Activated T-helper 17 cell treated with anti-CD3 and anti-CD28 coated beads, Interleukin-2, amount 50 U/mL, for 72 hours (primary cell): ENCODE measurements around the gene RSAD1. TPM values are rescaled to one million over a fixed set of nuclear protein-coding genes. Genes with fewer than 3 reads are reported as not detected.

ENCODE experiments used
- ATAC-seq: fragments of 150-1000 bp; cut with Tn5 transposase; replicated peaks from 2 replicates; pipeline ENCODE4 v1.10.0; 2021; ENCODE audit warnings: mild to moderate bottlenecking, moderate library complexity
- H3K27ac Mint-ChIP-seq: one replicate; pipeline ENCODE4 v1.8.0; 2022; ENCODE audit warnings: mixed read lengths
- H3K27me3 Mint-ChIP-seq: one replicate; pipeline ENCODE4 v1.8.0; 2022; ENCODE audit warnings: mixed read lengths
- H3K36me3 Mint-ChIP-seq: one replicate; pipeline ENCODE4 v1.8.0; 2022; ENCODE audit warnings: low read depth, mild to moderate bottlenecking, mixed read lengths
- H3K4me1 Mint-ChIP-seq: one replicate; pipeline ENCODE4 v1.8.0; 2022; ENCODE audit warnings: mixed read lengths
- H3K4me3 Mint-ChIP-seq: one replicate; pipeline ENCODE4 v1.8.0; 2022; ENCODE audit warnings: mild to moderate bottlenecking, mixed read lengths
- H3K9me3 Mint-ChIP-seq: one replicate; pipeline ENCODE4 v1.8.0; 2022; ENCODE audit warnings: mixed read lengths
- total RNA-seq, 2 donors: library from RNA; stranded (reverse); gene quantifications; one replicate each; pipeline ENCODE4 v1.2.3, GENCODE V29; 2022

Gene RSAD1
- total RNA-seq, 2 donors from 2014 or later: 21.3 to 29.5 TPM

GRCh38 chr17:50505591-50506130 is 27.0 kb downstream of the RSAD1 start:
- Mint-ChIP-seq H3K4me3 (no peak overlapping the region), H3K36me3 (no peaks in the 10 kb centered on the region), H3K9me3 (no peaks in the 10 kb centered on the region), H3K4me1 (no peaks in the 10 kb centered on the region), H3K27me3 (no peaks in the 10 kb centered on the region), H3K27ac (no peak overlapping the region)
- no peak for ATAC-seq

- ATAC-seq: no peak
- no peak overlapping the region for H3K4me3 Mint-ChIP-seq
- peaks cover 5% of the 10 kb centered on the region for H3K4me1 Mint-ChIP-seq
Observed at GRCh38 chr17:50506298-50506697, 27.6 kb downstream of the RSAD1 start.

GRCh38 chr17:50507871-50508572 is 29.4 kb downstream of the RSAD1 start, which contains the start of gene MYCBPAP:
Gene MYCBPAP (plus strand): TSS chr17:50508439. CDS start chr17:50508675, 236 bp downstream.
- Mint-ChIP-seq H3K27ac (peak within 1 kb of the TSS; percentile 84), H3K27me3 (no peaks in the 10 kb centered on the region), H3K4me3 (peak within 1 kb of the TSS; percentile 83), H3K9me3 (no peaks in the 10 kb centered on the region), H3K4me1 (peaks cover 12% of the 10 kb centered on the region), H3K36me3 (no peaks in the 10 kb centered on the region)
- peak; percentile 45 for ATAC-seq

More at GRCh38 chr17:50506298-50506697, 27.6 kb downstream of the RSAD1 start:
- no peak overlapping the region for H3K27ac Mint-ChIP-seq
- no peaks in the 10 kb centered on the region for H3K27me3 Mint-ChIP-seq
- no peaks in the 10 kb centered on the region for H3K36me3 Mint-ChIP-seq
- no peaks in the 10 kb centered on the region for H3K9me3 Mint-ChIP-seq

GRCh38 chr17:50508573-50509460 is 30.2 kb downstream of the RSAD1 start:
- ATAC-seq: no peak
- no peaks in the 10 kb centered on the region for H3K36me3 Mint-ChIP-seq
- H3K4me1 Mint-ChIP-seq: peaks cover 12% of the 10 kb centered on the region

GRCh38 chr17:50511058-50511457 is 32.4 kb downstream of the RSAD1 start:
- Mint-ChIP-seq H3K4me3 (peak overlapping the region; percentile 72), H3K27ac (peak overlapping the region; percentile 93), H3K27me3 (no peaks in the 10 kb centered on the region), H3K9me3 (no peaks in the 10 kb centered on the region), H3K36me3 (no peaks in the 10 kb centered on the region), H3K4me1 (peaks cover 12% of the 10 kb centered on the region)
- peak; percentile 89 for ATAC-seq

More at GRCh38 chr17:50508573-50509460, 30.2 kb downstream of the RSAD1 start:
- Mint-ChIP-seq H3K4me3 (peak overlapping the region; percentile 83), H3K27ac (peak overlapping the region; percentile 60), H3K9me3 (no peaks in the 10 kb centered on the region), H3K27me3 (no peaks in the 10 kb centered on the region)

GRCh38 chr17:50513495-50513894 is 34.8 kb downstream of the RSAD1 start:
- no peaks in the 10 kb centered on the region for H3K36me3 Mint-ChIP-seq
- no peak overlapping the region for H3K27ac Mint-ChIP-seq
- no peak for ATAC-seq
- H3K27me3 Mint-ChIP-seq: no peaks in the 10 kb centered on the region
- H3K9me3 Mint-ChIP-seq: no peaks in the 10 kb centered on the region
- H3K4me1 Mint-ChIP-seq: peaks cover 21% of the 10 kb centered on the region
- no peak overlapping the region for H3K4me3 Mint-ChIP-seq

- Mint-ChIP-seq H3K36me3 (no peaks in the 10 kb centered on the region), H3K9me3 (no peaks in the 10 kb centered on the region), H3K4me3 (no peak overlapping the region), H3K27ac (no peak overlapping the region), H3K27me3 (no peaks in the 10 kb centered on the region), H3K4me1 (peaks cover 21% of the 10 kb centered on the region)
- no peak for ATAC-seq
Observed at GRCh38 chr17:50514388-50514787, 35.7 kb downstream of the RSAD1 start.

GRCh38 chr17:50514936-50515702 is 36.5 kb downstream of the RSAD1 start:
- Mint-ChIP-seq H3K27me3 (no peaks in the 10 kb centered on the region), H3K36me3 (no peaks in the 10 kb centered on the region), H3K4me1 (peaks cover 21% of the 10 kb centered on the region), H3K9me3 (no peaks in the 10 kb centered on the region), H3K27ac (no peak overlapping the region), H3K4me3 (no peak overlapping the region)
- no peak for ATAC-seq

GRCh38 chr17:50517011-50517410 is 38.4 kb downstream of the RSAD1 start:
- Mint-ChIP-seq H3K36me3 (no peaks in the 10 kb centered on the region), H3K9me3 (no peaks in the 10 kb centered on the region), H3K27me3 (no peaks in the 10 kb centered on the region), H3K4me3 (no peak overlapping the region), H3K27ac (peak overlapping the region; percentile 26), H3K4me1 (peaks cover 9% of the 10 kb centered on the region)
- no peak for ATAC-seq

GRCh38 chr17:50517504-50518383 is 39.1 kb downstream of the RSAD1 start:
- peaks cover 9% of the 10 kb centered on the region for H3K4me1 Mint-ChIP-seq
- ATAC-seq: no peak
- H3K27ac Mint-ChIP-seq: peak overlapping the region; percentile 26
- no peaks in the 10 kb centered on the region for H3K9me3 Mint-ChIP-seq
- no peaks in the 10 kb centered on the region for H3K36me3 Mint-ChIP-seq
- H3K27me3 Mint-ChIP-seq: no peaks in the 10 kb centered on the region
- no peak overlapping the region for H3K4me3 Mint-ChIP-seq

- no peak for ATAC-seq
- Mint-ChIP-seq H3K4me3 (no peak overlapping the region), H3K27me3 (no peaks in the 10 kb centered on the region), H3K4me1 (peaks cover 9% of the 10 kb centered on the region), H3K36me3 (no peaks in the 10 kb centered on the region), H3K27ac (no peak overlapping the region), H3K9me3 (no peaks in the 10 kb centered on the region)
Observed at GRCh38 chr17:50518384-50519023, 39.8 kb downstream of the RSAD1 start.

GRCh38 chr17:50519141-50519834 is 40.6 kb downstream of the RSAD1 start:
- no peak overlapping the region for H3K4me3 Mint-ChIP-seq
- H3K27ac Mint-ChIP-seq: no peak overlapping the region
- no peaks in the 10 kb centered on the region for H3K27me3 Mint-ChIP-seq
- H3K36me3 Mint-ChIP-seq: no peaks in the 10 kb centered on the region
- H3K4me1 Mint-ChIP-seq: peaks cover 9% of the 10 kb centered on the region
- no peak for ATAC-seq
- no peaks in the 10 kb centered on the region for H3K9me3 Mint-ChIP-seq
